H4 (cell line): ENCODE data around the gene PPM1H. TPM values are rescaled to one million over a fixed set of nuclear protein-coding genes. Genes with fewer than 3 reads are reported as not detected.
A peak's percentile ranks its signal among the peaks of the same experiment; 100 is the strongest.
"Not testable (repeated sequence)": the region's sequence is repeated elsewhere in the genome, so short reads cannot be mapped to it uniquely, and the experiment has no call there.

Experiments used
- DNase-seq: peaks from one replicate; pipeline ENCODE4 v3.0.0-alpha.2; 2015; ENCODE audit warnings: low spot score
- total RNA-seq: library from RNA; depleted of rRNA; stranded (reverse); fragments of >200 nt; shearing (Covaris generic); gene quantifications from 2 replicates; pipeline ENCODE4 v1.2.3, GENCODE V29; 2014

The PPM1H gene
- total RNA-seq, 1 experiment from 2014 or later = 2.9 TPM

DNA sequence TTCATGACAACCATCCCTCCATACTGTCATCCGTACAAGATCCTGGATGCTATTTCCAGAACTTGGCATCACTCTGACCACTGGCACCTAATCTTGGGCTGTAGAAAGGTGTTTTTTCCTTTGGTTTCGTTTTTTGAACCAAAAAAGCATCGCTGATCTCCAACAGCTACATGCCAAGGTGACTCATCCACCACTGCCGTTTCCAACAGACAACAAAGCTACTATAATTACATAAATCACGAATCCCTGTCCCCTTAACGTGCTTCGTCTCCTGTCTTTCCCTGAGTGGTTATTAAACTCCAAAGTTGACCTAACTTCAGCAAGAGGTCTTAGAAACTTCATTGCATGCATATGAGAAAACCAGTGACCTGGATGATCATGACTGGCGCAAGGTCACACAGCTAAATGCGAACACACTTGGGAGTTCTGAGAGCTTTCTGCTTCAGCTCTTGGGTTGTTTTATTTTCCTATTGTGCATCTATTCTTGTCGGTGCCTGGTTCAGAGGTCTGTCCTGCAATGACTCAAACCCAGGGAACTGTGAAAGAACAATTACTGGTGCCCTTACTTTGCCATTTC lies 99.9 kb downstream of the PPM1H start:
- peak; percentile 53 for DNase-seq

- DNase-seq = no peak
These were observed 100.5 kb downstream of the PPM1H start for GRCh38 chr12:62834406-62834805.

DNA sequence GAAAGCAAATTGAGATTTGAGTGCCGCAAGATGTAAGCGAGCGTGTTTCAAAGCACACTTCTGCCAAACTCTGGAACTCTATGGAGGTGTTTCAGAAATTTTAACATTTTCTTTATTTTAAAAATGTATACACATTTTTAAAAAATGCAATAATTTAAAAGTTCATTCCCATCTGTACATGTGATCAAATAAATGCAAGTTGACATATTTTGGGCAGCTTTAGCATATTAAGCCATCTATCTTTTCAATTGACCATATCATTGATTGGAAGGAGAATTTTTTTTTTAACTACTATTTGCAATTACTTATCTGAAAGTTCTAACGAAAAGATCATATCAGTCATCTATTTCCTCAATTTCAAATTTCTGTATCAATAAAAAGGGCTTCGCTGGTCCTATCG lies 101.3 kb downstream of the PPM1H start:
- DNase-seq = no peak

DNA sequence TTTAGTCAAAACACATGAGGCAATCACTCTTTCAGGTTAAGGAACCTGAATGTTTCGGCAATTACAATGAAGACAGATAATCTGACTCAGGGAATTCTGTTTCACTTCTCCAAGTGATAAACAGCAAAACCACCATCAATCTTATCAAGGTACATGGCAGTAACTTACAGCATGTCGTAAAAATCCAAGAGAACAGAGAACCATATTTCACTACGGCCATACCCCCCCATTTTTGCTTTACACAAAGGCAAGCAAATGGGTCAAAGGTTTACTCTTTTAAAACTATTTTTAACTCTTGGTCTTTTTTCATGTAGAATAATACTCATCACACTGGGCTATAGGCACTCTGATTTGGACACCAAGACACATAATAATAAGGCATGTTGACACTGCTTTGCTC lies 102.4 kb downstream of the PPM1H start:
- DNase-seq = no peak

- no peak for DNase-seq
These were observed 102.9 kb downstream of the PPM1H start for GRCh38 chr12:62832027-62832426.

DNA sequence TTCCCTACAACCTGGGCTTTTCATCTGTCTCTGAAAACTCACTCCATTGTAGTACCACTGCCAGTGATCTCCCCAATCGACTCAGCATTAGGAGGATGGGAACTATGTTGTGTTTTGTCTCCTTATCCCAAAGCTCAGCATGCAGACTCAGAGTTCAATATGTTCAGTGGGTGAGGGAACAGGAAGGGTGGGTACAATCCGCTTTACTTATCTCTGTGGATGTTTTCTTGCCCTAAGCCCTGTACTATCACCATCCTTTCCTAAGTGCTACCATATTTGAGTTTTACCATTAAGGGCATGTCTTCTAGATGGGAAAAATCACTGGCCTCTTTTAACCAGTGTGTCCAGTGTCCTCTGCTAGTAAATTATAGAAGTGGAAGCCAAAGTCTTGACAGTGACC lies 107.1 kb downstream of the PPM1H start:
- no peak for DNase-seq

DNA sequence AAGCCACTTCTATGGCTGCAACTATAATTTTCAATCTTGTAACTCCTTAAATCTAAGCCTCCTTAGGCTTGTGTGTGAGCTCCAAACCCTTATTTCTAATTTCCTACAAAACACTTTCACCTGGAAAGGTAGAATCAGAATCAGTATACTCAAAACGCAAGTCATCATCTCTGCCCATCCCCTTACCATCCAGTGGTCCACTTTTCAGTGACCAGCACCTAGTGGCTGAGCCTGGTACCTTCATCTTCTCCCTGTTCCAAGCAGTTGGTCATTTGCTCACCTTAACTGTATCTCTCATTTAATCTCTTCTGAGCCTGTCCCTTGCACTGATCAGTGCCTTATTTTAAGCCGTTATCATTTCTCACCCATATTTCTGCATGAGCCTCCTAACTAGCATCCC lies 107.9 kb downstream of the PPM1H start:
- DNase-seq = no peak

DNA sequence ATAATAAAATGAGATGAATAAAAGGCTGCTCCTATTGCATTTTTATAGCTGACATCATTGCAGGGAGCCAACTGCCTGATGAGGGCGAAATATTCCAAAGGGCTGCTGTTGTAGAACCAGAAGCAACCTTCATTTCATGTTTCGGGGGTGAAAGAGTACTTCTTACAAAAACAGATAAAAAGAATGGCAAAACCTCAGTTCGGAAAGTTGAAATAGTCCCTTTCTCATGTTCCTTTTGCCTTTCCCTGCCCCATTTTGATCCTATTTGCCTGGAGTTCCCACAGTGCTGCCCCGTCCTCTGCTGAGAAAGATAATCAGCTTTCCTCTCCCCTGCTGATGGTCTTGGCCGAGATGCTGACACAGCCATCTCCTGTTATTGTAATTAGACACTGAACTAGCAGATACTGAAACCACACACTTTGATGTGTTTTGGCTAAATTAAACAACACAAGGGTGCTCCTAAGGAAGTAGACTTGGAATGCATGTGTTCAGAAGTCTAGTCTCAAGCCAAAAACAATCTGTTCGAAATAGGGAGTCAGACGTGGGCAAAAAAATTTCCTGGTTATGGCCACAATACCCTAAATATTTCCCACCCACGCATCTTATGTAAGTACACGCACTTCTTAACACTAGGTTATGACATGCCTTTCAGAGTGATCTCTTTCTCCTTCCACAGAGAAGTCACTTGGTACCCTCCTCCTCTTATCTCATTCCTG lies 117.2 kb downstream of the PPM1H start:
- DNase-seq = peak; percentile 77

GRCh38 chr12:62814243-62814642 lies 120.7 kb downstream of the PPM1H start:
- no peak for DNase-seq

DNA sequence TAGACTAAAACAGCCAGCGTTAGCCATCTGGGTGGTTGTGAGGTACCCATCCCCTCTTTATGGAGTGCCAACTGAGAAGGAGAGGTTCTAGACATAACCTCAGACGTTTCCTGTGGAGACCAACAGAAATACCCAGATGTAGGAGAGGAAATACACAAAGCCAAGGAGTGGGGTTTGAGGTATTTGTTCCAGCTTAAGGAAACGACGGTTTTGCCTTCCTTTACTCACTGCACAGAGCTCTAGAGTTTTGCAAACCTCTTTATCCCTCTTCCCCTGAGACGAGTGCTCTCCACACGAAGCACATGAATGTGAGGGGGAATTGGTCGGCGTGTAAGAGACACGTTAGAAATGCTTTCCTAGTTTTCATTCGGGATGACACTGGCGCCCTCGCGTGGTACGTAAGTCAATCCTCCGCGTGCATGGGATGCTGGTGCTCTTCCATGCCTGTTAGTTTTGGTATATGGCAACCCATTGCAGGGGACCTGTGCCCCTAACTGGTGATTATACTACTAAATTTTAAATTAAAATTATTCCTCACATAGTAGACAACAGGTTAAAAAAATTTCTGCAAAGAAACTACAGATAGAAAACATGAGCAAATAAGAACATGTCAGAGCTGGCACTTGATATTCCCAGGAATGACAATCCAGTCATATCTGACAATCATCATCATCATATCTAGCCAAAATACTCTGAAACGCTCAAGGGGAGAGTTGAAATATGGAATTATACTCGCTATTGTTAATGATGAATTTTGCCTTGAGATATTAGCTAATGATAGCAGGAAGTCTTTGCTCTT lies 121.7 kb downstream of the PPM1H start:
- DNase-seq = peak; percentile 65

- not testable (repeated sequence) for DNase-seq
These were observed 123.5 kb downstream of the PPM1H start for GRCh38 chr12:62811481-62811880.

- DNase-seq = no peak
These were observed 126.6 kb downstream of the PPM1H start for GRCh38 chr12:62808166-62808879.

DNA sequence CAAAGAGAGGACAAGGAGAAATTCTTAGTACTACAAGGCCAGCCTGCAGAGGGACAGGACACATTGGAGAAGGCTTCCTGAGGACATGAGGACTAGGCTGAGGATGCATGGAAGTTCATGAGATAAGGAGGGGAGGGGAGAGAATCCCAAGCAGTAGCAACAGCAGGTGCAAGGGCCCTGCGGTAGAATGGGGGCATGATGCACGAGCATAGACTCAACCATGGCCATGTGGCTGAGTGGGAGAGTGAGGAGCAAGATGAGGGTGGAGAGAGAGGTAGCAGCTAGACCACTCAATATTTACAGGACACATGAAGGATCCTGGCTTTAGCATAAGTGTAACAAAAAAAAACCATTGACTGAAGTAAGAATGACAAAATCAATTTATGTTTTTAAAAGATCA lies 128.1 kb downstream of the PPM1H start:
- DNase-seq = no peak

- DNase-seq = no peak
These were observed 128.6 kb downstream of the PPM1H start for GRCh38 chr12:62806244-62806836.

- DNase-seq = no peak
These were observed 129.4 kb downstream of the PPM1H start for GRCh38 chr12:62805517-62805916.

GRCh38 chr12:62803756-62804155 lies 131.2 kb downstream of the PPM1H start:
- no peak for DNase-seq

GRCh38 chr12:62802984-62803383 lies 132.0 kb downstream of the PPM1H start:
- no peak for DNase-seq

- DNase-seq = no peak
These were observed 132.6 kb downstream of the PPM1H start for GRCh38 chr12:62802321-62802720.

- no peak for DNase-seq
These were observed 133.2 kb downstream of the PPM1H start for GRCh38 chr12:62801796-62802195.

GRCh38 chr12:62800707-62801400 lies 134.1 kb downstream of the PPM1H start:
- no peak for DNase-seq

DNA sequence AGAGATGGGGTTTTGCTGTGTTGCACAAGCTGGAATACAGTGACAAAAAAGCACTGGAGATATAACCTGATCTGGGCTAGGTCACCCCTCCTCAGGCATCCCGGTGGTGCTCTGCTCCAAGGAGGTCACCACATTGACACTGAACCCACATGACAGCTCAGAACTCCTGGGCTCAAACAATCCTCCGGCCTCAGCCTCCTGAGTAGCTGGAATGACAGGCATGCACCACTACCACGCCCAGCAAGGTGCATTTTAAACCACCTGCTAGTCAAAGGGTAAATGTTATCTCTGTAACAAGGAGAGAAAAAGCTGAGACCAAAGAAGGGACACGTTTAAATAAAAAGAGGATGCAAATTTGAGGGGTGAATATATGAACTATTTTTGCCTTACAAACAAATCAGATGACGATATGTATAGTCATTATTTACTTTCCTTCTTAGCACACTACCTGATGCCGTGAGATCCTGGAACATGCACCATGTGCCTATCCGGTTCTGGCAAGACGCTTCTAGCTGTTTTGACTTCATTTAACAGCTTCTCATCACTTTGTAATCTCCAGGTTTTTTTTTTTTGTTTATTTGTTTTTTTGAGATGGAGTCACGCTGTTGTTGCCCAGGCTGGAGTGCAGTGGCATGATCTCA lies 135.1 kb downstream of the PPM1H start:
- DNase-seq = no peak
